BLaER1 (cell line): ENCODE data around the gene UGT2A3.
"Not testable (repeated sequence)": the region's sequence is repeated elsewhere in the genome, so short reads cannot be mapped to it uniquely, and the experiment has no call there.

ENCODE experiments used
- H3K27ac ChIP-seq: shearing (Covaris generic); formaldehyde crosslinking; 2 replicates; pipeline ENCODE4 v1.8.1; 2022
- H3K27me3 ChIP-seq: shearing (Covaris generic); formaldehyde crosslinking; 2 replicates; pipeline ENCODE4 v1.8.1; 2022
- H3K36me3 ChIP-seq: shearing (Covaris generic); formaldehyde crosslinking; 2 replicates; pipeline ENCODE4 v1.8.1; 2022
- H3K4me1 ChIP-seq: shearing (Covaris generic); formaldehyde crosslinking; 2 replicates; pipeline ENCODE4 v1.8.1; 2022
- H3K4me2 ChIP-seq: shearing (Covaris generic); formaldehyde crosslinking; 2 replicates; pipeline ENCODE4 v1.8.1; 2022
- H3K4me3 ChIP-seq: shearing (Covaris generic); formaldehyde crosslinking; 2 replicates; pipeline ENCODE4 v1.8.1; 2022
- H3K9ac ChIP-seq: shearing (Covaris generic); formaldehyde crosslinking; 2 replicates; pipeline ENCODE4 v1.8.1; 2022
- H3K9me3 ChIP-seq: shearing (Covaris generic); formaldehyde crosslinking; 2 replicates; pipeline ENCODE4 v1.8.1; 2022
- H4K20me1 ChIP-seq: shearing (Covaris generic); formaldehyde crosslinking; 2 replicates; pipeline ENCODE4 v1.8.1; 2022
- Cebpa-rat ChIP-seq: shearing (Covaris generic); IDR thresholded peaks from 2 replicates; pipeline ENCODE4 v1.8.1; 2022

UGT2A3 gene

GRCh38 chr4:68954126-68954525 is 2.5 kb upstream of the UGT2A3 start:
- Histone ChIP-seq H3K4me1 (peaks cover 4% of the 10 kb centered on the region; the same call in 1 of the 2 replicates), H3K27me3 (no peaks in the 10 kb centered on the region), H3K27ac (no peak overlapping the region), H3K9ac (no peak overlapping the region), H4K20me1 (no peaks in the 10 kb centered on the region), H3K36me3 (no peaks in the 10 kb centered on the region), H3K4me2 (no peak overlapping the region), H3K9me3 (no peaks in the 10 kb centered on the region), H3K4me3 (no peak overlapping the region)
- no peak for TF ChIP-seq Cebpa-rat

DNA sequence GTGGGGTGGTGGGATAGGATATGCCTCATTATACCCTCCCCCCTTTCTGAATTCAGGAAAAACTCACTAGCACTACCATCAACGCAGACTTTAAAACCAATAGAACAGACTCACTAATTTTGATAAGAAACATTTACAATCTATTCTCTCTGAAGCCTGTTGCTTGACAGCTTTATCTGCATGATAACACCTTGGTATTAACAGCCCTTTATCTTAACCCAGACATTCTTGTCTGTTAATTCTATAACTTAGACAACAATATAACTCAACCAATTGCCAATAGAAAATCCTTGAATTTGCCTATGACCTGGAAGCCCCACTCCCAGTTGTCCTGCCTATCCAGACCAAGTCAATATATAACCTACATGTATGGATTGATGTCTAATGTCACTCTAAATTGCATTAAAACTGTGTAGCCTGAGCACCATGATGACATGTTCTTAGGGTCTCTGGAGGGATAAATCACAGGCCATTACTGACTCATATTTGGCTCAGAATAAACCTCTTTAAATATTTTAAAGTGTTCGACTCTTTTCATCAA is 1.5 kb upstream of the UGT2A3 start:
- Histone ChIP-seq H3K36me3 (no peaks in the 10 kb centered on the region), H3K27ac (no peak overlapping the region), H4K20me1 (no peaks in the 10 kb centered on the region), H3K4me3 (no peak overlapping the region), H3K9me3 (no peaks in the 10 kb centered on the region), H3K4me2 (no peak overlapping the region), H3K27me3 (no peaks in the 10 kb centered on the region), H3K9ac (no peak overlapping the region), H3K4me1 (peaks cover 4% of the 10 kb centered on the region; the same call in 1 of the 2 replicates)
- no peak for TF ChIP-seq Cebpa-rat

DNA sequence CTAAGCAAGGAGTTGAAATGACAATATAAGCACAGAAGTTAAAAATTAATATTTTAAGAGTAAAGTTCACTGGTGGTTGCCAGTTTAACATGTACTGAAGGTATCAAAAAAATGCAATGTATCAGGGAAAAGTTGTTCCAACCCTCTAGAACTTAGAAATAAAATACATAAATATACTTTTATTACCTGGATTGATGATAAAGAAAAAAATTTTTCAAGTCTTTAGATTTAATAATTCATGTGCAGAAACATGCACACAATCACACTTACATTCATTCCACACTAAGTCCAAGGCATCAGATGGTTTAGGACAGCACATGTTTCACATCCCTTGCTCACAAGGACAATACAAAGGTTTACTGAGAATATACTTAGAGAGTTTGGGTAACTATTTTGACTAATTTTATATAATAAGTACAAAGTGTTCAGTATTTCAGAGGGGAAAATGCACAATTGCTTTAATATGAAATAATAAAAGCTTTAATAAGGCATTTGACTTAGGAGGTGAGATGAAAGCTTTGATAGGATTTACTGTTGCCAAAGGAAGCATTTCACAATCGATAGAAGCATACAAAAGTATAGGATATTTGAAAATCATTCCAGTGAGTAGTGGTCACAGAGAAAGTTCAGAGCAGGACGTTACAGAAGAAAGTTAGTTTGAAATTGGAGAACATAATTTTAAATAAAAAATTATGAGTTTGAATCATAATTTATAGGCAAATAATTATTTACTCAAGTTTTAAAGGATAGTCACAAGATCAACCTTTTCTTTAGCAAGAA is 392 bp upstream of the UGT2A3 start:
- no peaks in the 10 kb centered on the region for H3K36me3 ChIP-seq
- H3K4me3 ChIP-seq, result no peak overlapping the region
- no peak for TF ChIP-seq Cebpa-rat
- no peak overlapping the region for H3K9ac ChIP-seq
- no peak overlapping the region for H3K27ac ChIP-seq
- no peaks in the 10 kb centered on the region for H3K27me3 ChIP-seq
- no peak overlapping the region for H3K4me2 ChIP-seq
- peaks cover 4% of the 10 kb centered on the region; the same call in 1 of the 2 replicates for H3K4me1 ChIP-seq
- no peaks in the 10 kb centered on the region for H3K9me3 ChIP-seq
- no peaks in the 10 kb centered on the region for H4K20me1 ChIP-seq

DNA sequence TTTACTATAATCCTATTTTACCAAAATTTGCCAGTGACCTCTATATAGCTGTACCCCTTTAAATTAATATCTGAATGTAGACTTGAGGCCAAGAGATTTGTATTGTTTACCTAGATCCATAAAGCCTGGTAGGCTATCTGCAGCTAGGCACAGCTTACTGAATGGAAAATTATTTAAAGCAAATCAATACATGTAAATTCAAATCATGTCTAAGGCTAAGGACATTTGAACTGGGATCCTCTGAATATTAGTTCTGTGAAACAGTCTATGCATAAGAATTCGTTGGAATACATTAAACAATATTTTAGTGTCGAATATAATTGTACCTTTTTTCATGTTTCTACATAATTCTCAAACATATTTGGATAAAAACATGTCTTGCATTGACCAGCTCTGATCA is 1.6 kb downstream of the UGT2A3 start:
- Histone ChIP-seq H3K27me3 (no peaks in the 10 kb centered on the region), H3K36me3 (no peaks in the 10 kb centered on the region), H3K4me1 (no peaks in the 10 kb centered on the region), H3K4me3 (no peak overlapping the region), H3K4me2 (no peak overlapping the region), H3K27ac (no peak overlapping the region), H4K20me1 (no peaks in the 10 kb centered on the region), H3K9ac (no peak overlapping the region), H3K9me3 (no peaks in the 10 kb centered on the region)
- TF ChIP-seq Cebpa-rat, result no peak

DNA sequence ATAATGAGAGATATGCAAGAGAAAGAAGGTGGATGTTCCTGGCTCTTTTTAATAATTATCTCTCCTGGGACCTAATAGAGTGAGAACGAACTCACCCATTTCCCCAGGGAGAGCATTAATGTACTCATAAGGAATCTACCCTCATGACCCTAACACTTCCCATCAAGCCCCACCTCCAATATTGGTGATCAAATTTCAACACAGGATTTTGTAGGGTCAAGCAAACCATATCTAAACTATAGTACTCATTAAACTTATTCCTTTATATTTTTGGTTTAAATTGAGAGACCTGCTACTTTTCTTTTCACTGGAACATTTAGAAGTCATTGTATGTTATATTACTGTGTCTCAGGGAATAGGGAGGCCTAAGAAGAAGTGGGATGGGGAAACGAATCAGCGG is 2.6 kb downstream of the UGT2A3 start:
- TF ChIP-seq Cebpa-rat, result no peak
- H4K20me1 ChIP-seq, result no peaks in the 10 kb centered on the region
- H3K27me3 ChIP-seq, result no peaks in the 10 kb centered on the region
- no peaks in the 10 kb centered on the region for H3K4me1 ChIP-seq
- no peak overlapping the region for H3K27ac ChIP-seq
- H3K9me3 ChIP-seq, result no peaks in the 10 kb centered on the region
- no peak overlapping the region for H3K4me3 ChIP-seq
- no peaks in the 10 kb centered on the region for H3K36me3 ChIP-seq
- no peak overlapping the region for H3K9ac ChIP-seq
- no peak overlapping the region for H3K4me2 ChIP-seq

- no peak for TF ChIP-seq Cebpa-rat
- H3K4me2 ChIP-seq, result no peak overlapping the region
These were observed 3.4 kb downstream of the UGT2A3 start for GRCh38 chr4:68948044-68948743.

DNA sequence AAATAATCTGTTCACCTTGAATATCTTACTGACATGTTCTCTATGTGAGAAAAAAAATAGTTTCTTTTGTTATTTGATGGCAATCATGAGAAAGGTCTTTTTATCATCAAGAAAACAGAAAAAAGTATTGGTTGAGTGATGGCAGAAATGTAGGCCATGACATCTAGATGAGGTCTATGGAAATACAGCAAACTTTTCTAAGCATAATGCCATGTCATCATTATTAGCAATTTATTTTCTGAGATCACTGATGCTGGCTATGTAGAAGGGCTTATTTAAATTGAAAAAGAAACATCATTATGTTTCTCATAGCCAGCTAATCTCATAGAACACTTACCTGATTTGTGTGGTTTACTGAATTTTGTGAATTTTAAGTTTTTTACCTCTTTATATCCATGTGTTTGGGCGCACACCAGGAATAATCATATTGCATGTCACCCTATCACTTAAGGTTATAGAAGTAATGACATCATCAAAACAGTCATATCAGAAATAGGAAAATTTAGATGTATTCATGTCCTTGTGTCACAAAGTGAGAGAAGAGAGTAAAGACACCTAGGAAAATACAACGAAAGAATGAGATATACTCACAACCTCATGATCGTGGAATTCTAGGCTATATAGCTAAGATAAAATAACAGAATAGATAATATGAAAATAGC is 22.4 kb downstream of the UGT2A3 start:
- H3K4me3 ChIP-seq, result no peak overlapping the region
- no peaks in the 10 kb centered on the region for H3K4me1 ChIP-seq
- H3K9ac ChIP-seq, result no peak overlapping the region
- no peaks in the 10 kb centered on the region for H3K27me3 ChIP-seq
- no peaks in the 10 kb centered on the region for H4K20me1 ChIP-seq
- no peak overlapping the region for H3K4me2 ChIP-seq
- H3K36me3 ChIP-seq, result no peaks in the 10 kb centered on the region
- H3K27ac ChIP-seq, result no peak overlapping the region
- H3K9me3 ChIP-seq, result no peaks in the 10 kb centered on the region
- TF ChIP-seq Cebpa-rat, result no peak

More at GRCh38 chr4:68948044-68948743, 3.4 kb downstream of the UGT2A3 start:
- H3K9me3 ChIP-seq, result no peaks in the 10 kb centered on the region
- H3K9ac ChIP-seq, result no peak overlapping the region
- no peaks in the 10 kb centered on the region for H3K27me3 ChIP-seq
- H3K36me3 ChIP-seq, result no peaks in the 10 kb centered on the region
- no peaks in the 10 kb centered on the region for H4K20me1 ChIP-seq
- no peak overlapping the region for H3K27ac ChIP-seq
- H3K4me1 ChIP-seq, result no peaks in the 10 kb centered on the region
- H3K4me3 ChIP-seq, result no peak overlapping the region

DNA sequence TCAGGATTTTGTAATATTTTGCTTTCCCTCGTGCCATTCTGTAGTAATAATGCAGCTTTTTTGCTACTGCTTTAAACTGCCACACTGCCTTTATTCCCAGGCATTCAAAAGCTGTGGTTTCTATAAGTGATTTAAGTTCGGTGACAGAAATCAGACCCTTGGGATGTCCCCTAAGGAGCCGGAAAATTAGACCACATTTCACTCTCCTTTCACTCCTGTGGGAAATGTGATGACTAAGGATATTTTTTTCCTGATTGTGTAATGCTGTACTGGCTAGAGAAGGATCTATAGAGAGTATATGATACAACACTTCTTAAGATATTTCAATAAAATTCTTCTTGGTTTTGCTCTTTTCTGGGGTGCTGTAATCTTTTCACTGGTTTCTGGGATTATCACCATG is 24.4 kb downstream of the UGT2A3 start:
- Histone ChIP-seq H4K20me1 (no peaks in the 10 kb centered on the region), H3K36me3 (no peaks in the 10 kb centered on the region), H3K4me2 (no peak overlapping the region), H3K27me3 (no peaks in the 10 kb centered on the region), H3K4me3 (no peak overlapping the region), H3K4me1 (no peaks in the 10 kb centered on the region), H3K9ac (no peak overlapping the region), H3K27ac (no peak overlapping the region), H3K9me3 (no peaks in the 10 kb centered on the region)
- no peak for TF ChIP-seq Cebpa-rat

DNA sequence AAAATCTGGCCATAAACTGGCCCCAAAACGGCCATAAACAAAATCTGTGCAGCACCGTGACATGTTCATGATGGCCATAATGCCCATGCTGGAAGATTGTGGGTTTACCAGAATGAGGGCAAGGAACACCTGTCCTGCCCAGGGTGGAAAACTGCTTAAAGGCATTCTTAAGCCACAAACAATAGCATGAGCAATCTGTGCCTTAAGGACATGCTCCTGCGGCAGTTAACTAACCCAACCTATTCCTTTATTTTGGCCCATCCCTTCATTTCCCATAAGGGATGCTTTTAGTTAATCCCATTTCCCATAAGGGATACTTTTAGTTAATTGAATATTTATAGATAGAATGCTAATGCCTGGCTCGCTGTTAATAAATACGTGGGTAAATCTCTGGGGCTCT is 29.4 kb downstream of the UGT2A3 start:
- H3K36me3 ChIP-seq, H3K9ac ChIP-seq, H3K4me2 ChIP-seq, H3K9me3 ChIP-seq, H4K20me1 ChIP-seq, H3K4me1 ChIP-seq, H3K27ac ChIP-seq, H3K4me3 ChIP-seq, H3K27me3 ChIP-seq: not testable (repeated sequence)

GRCh38 chr4:68921051-68921450 is 30.6 kb downstream of the UGT2A3 start:
- no peak overlapping the region for H3K4me2 ChIP-seq

More at GRCh38 chr4:68921051-68921450, 30.6 kb downstream of the UGT2A3 start:
- H3K9me3 ChIP-seq, result no peaks in the 10 kb centered on the region
- no peak overlapping the region for H3K27ac ChIP-seq
- H3K4me3 ChIP-seq, result no peak overlapping the region
- TF ChIP-seq Cebpa-rat, result no peak
- H4K20me1 ChIP-seq, result no peaks in the 10 kb centered on the region
- no peaks in the 10 kb centered on the region for H3K36me3 ChIP-seq
- H3K9ac ChIP-seq, result no peak overlapping the region
- H3K27me3 ChIP-seq, result no peaks in the 10 kb centered on the region
- no peaks in the 10 kb centered on the region for H3K4me1 ChIP-seq
